Colonic mucosa (tissue), 4 donors: ENCODE data around the gene OR2S2. TPM values are rescaled to one million over a fixed set of nuclear protein-coding genes. Genes with fewer than 3 reads are reported as not detected.

Experiments used
- DNase-seq: peaks from one replicate; pipeline ENCODE4 v3.0.0-alpha.2; 2020
- H3K27ac ChIP-seq: fragments of 200-600 bp; one replicate; pipeline ENCODE4 v1.8.0; 2021
- H3K27me3 ChIP-seq: fragments of 200-600 bp; one replicate; pipeline ENCODE4 v1.8.0; 2021
- H3K36me3 ChIP-seq: fragments of 200-600 bp; one replicate; pipeline ENCODE4 v1.8.0; 2021
- H3K4me1 ChIP-seq: fragments of 200-600 bp; one replicate; pipeline ENCODE4 v1.8.0; 2021; ENCODE audit warnings: mild to moderate bottlenecking
- H3K4me3 ChIP-seq: fragments of 200-600 bp; one replicate; pipeline ENCODE4 v1.8.0; 2021
- H3K9ac ChIP-seq, 2 donors: one replicate each; pipeline ENCODE4 v1.7.0; 2013; ENCODE audit warnings: control low read depth in 2 of 2, low read depth in 2 of 2, low read length in 2 of 2
- H3K9me3 ChIP-seq: fragments of 200-600 bp; one replicate; pipeline ENCODE4 v1.8.0; 2021
- intact Hi-C: fragments of 100-400 bp; cut with DNase I; formaldehyde crosslinking; loops from one replicate; pipeline ENCODE4 v1.14.1; 2022
- total RNA-seq, 2 donors: library from RNA; stranded (reverse); fragmentation: NEBNext Ultra II Directional in 1 of 2; extraction: Animal tissue kit (Norgen Biotek cat#: 25700) in 1 of 2; gene quantifications; one replicate each; pipeline ENCODE4 v1.2.1, GENCODE V29; 2021
- TF ChIP-seq, protein P1 (sequence below): fragments of 200-600 bp; IDR thresholded peaks from one replicate; pipeline ENCODE4 v1.8.0; 2022; ENCODE audit warnings: antibody characterized with exemption, mild to moderate bottlenecking
- donor health status: healthy.
- donor health status: DM: no; HTN: no; CAD: no.
- donor health status: DM: no; HTN: no; CAD: no.

Gene OR2S2
- total RNA-seq, 2 donors from 2014 or later: not detected

GRCh38 chr9:35909687-35910612, 48.0 kb downstream of the OR2S2 start:
- no peak for DNase-seq
- intact Hi-C loops: no loop called here

DNA sequence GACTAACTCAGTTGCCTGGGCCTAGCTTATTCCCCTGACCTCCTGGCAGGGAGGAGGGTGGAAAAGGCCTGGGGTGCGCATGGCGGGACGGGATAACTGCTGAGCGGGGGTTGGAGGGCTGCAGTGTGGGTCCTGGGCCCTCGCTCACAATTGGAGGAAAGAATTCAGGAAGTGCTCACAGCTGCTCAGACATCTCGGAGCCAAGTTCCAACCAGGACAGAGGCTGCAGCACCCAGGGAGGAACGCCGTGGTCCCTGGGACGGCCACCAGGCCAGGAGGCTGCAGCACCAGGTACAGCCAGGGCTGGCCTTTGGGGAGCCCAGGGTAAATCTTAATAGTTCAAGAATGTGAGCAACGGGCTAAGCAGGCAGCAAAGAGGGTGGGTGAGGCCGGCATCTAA, 48.7 kb downstream of the OR2S2 start, which contains the start of gene SPAAR:
Gene SPAAR, plus strand, starts transcription at position 217 of the 400 bp plus-strand sequence. CDS start 974 bp downstream, outside the sequence.
- intact Hi-C loops: no loop called here
- no peaks in the 10 kb centered on the region for H3K9me3 ChIP-seq
- H3K9ac ChIP-seq: peak within 1 kb of the TSS; percentile 51 to 83
- no peak for DNase-seq
- peak within 1 kb of the TSS; percentile 94 for H3K27ac ChIP-seq
- H3K4me1 ChIP-seq: peaks cover 50% of the 10 kb centered on the region
- H3K36me3 ChIP-seq: no peaks in the 10 kb centered on the region
- H3K27me3 ChIP-seq: no peaks in the 10 kb centered on the region
- TF ChIP-seq, protein P1, sequence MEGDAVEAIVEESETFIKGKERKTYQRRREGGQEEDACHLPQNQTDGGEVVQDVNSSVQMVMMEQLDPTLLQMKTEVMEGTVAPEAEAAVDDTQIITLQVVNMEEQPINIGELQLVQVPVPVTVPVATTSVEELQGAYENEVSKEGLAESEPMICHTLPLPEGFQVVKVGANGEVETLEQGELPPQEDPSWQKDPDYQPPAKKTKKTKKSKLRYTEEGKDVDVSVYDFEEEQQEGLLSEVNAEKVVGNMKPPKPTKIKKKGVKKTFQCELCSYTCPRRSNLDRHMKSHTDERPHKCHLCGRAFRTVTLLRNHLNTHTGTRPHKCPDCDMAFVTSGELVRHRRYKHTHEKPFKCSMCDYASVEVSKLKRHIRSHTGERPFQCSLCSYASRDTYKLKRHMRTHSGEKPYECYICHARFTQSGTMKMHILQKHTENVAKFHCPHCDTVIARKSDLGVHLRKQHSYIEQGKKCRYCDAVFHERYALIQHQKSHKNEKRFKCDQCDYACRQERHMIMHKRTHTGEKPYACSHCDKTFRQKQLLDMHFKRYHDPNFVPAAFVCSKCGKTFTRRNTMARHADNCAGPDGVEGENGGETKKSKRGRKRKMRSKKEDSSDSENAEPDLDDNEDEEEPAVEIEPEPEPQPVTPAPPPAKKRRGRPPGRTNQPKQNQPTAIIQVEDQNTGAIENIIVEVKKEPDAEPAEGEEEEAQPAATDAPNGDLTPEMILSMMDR: no peak
- H3K4me3 ChIP-seq: no peak within 1 kb of the TSS

More at GRCh38 chr9:35909687-35910612, 48.0 kb downstream of the OR2S2 start:
- no peak overlapping the region for H3K4me3 ChIP-seq
- TF ChIP-seq, protein P1: no peak
- H3K36me3 ChIP-seq: no peaks in the 10 kb centered on the region
- H3K27me3 ChIP-seq: no peaks in the 10 kb centered on the region
- H3K4me1 ChIP-seq: peaks cover 45% of the 10 kb centered on the region
- H3K27ac ChIP-seq: peak overlapping the region; percentile 94
- no peaks in the 10 kb centered on the region for H3K9me3 ChIP-seq
- H3K9ac ChIP-seq: peak overlapping the region; percentile 51 to 83

- TF ChIP-seq, protein P1: no peak
- peak overlapping the region; percentile 94 for H3K27ac ChIP-seq
- H3K36me3 ChIP-seq: no peaks in the 10 kb centered on the region
- intact Hi-C loops: no loop called here
- no peaks in the 10 kb centered on the region for H3K9me3 ChIP-seq
- no peak overlapping the region for H3K4me3 ChIP-seq
- H3K4me1 ChIP-seq: peaks cover 50% of the 10 kb centered on the region
- peak overlapping the region in 1 of 2 donors; percentile 83 for H3K9ac ChIP-seq
- H3K27me3 ChIP-seq: no peaks in the 10 kb centered on the region
- DNase-seq: no peak
Observed at GRCh38 chr9:35908504-35909125, 49.3 kb downstream of the OR2S2 start.

DNA sequence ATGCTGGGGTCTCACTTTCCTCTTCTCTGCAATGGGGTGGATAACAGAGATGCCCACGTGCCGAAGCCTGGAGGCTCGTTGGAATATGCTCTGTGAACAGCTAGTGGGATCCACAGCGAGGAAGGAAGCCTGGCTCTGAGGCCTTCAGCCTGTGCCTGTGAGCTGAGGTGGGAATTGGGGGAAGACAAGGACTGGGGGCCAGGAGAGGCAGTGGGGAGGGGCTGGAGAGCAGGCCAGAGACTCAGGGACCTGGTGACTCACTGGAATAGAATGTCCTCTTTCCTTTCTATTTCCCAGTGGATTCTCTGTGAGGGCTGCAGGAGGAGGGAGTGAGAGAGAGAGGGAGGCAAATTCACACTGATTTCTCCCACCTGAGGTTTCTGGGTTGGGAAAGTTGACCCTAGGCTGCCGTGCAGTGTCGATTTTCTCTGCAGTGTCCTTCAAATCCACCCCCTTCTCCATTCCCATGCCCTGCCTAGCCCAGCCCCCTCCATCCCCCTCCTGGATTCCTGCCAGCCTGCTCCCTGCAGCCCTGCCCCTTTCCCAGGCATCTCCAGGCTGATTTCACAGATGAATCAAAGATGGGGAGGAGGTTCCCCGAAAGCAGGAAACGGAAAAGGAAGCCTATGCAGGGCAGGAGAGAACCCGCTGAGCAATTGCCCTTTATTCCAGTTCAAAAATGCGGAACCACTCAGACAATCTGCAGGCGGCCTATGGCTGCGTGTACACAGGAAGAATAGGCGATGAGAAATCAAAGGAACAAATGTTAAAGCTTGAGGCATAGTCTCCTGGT, 50.0 kb downstream of the OR2S2 start:
- Histone ChIP-seq H3K36me3 (no peaks in the 10 kb centered on the region), H3K4me3 (peak overlapping the region; percentile 10), H3K9me3 (no peaks in the 10 kb centered on the region), H3K27ac (peak overlapping the region; percentile 94), H3K27me3 (no peaks in the 10 kb centered on the region), H3K4me1 (peaks cover 50% of the 10 kb centered on the region), H3K9ac (peak overlapping the region; percentile 72 to 83)
- intact Hi-C loops: no loop called here
- TF ChIP-seq, protein P1: no peak
- DNase-seq: peak; percentile 83

Other genes starting within 250 kb of the OR2S2 start
- gene TLN1, start 226.0 kb downstream of the OR2S2 start, total RNA-seq: 100 to 1,000 TPM; 177 to 196 TPM
- 10 to 100 TPM; 47.9 to 50.8 TPM for gene CREB3, start 225.5 kb downstream of the OR2S2 start, total RNA-seq
- 100 to 1,000 TPM; 127 to 157 TPM for gene GBA2, start 208.9 kb downstream of the OR2S2 start, total RNA-seq
- 10 to 100 TPM; 52.0 to 53.9 TPM for gene RGP1, start 208.9 kb downstream of the OR2S2 start, total RNA-seq
- 1 to 10 TPM in 1 of 2 donors, not detected in 1; 2.1 TPM for gene MSMP, start 203.9 kb downstream of the OR2S2 start, total RNA-seq
- gene NPR2, start 166.6 kb downstream of the OR2S2 start, total RNA-seq: 1 to 10 TPM; 7.0 to 9.7 TPM
- under 1 TPM; 0.58 to 0.82 TPM for gene SPAG8, start 145.9 kb downstream of the OR2S2 start, total RNA-seq
- 10 to 100 TPM; 49.5 to 64.5 TPM for gene HINT2, start 143.1 kb downstream of the OR2S2 start, total RNA-seq
- under 1 TPM in 1 of 2 donors, not detected in 1; 0.05 TPM for gene FAM221B, start 129.4 kb downstream of the OR2S2 start, total RNA-seq
- gene TMEM8B, start 128.9 kb downstream of the OR2S2 start, total RNA-seq: 10 to 100 TPM; 15.1 to 17.6 TPM
- not detected for gene OR13J1, start 87.8 kb downstream of the OR2S2 start, total RNA-seq
- 10 to 100 TPM; 43.1 to 65.0 TPM for gene HRCT1, start 52.0 kb downstream of the OR2S2 start, total RNA-seq
- gene SPAAR, start 48.7 kb downstream of the OR2S2 start, total RNA-seq: 1 to 10 TPM; 1.1 to 2.6 TPM
- gene RECK, start 78.8 kb upstream of the OR2S2 start, total RNA-seq: 1 to 10 TPM; 1.6 to 4.5 TPM
- 10 to 100 TPM; 33.1 to 44.9 TPM for gene GLIPR2, start 178.6 kb upstream of the OR2S2 start, total RNA-seq
- under 1 TPM in 1 of 2 donors, not detected in 1; 0.32 TPM for gene CCIN, start 211.2 kb upstream of the OR2S2 start, total RNA-seq
- gene CLTA, start 232.8 kb upstream of the OR2S2 start, total RNA-seq: 100 to 1,000 TPM; 210 to 312 TPM